K562 (cell line): Measurements from ENCODE around the gene TCF25. TPM values are rescaled to one million over a fixed set of nuclear protein-coding genes. Genes with fewer than 3 reads are reported as not detected.

ENCODE experiments used
- ATAC-seq: fragments of 200-7000 bp; cut with Tn5 transposase; 3 replicates; pipeline ENCODE4 v1.9.1; 2020; ENCODE audit warnings: moderate library complexity
- BruUV-seq: library from RNA; stranded (reverse); fragments of 400-500 nt; replicated peaks from 2 replicates; lab custom pipeline; 2021; lab: Mats Ljungman, UMichigan
- CTCF ChIA-PET: fragments of 300-600 bp; formaldehyde crosslinking; extraction: SDS; loops from one replicate; lab custom pipeline; 2021; ENCODE audit warnings: low intra/inter-chr PET ratio; lab: Yijun Ruan, JAX
- POLR2A ChIA-PET: fragments of 300-600, 350-650 bp; sonication (Branson Sonifier 250); formaldehyde crosslinking; extraction: SDS; loops from one replicate; lab custom pipeline; 2021; ENCODE audit warnings: antibody characterized with exemption, inconsistent platforms; lab: Yijun Ruan, JAX
- DNase-seq, 4 experiments: peaks; one replicate each; pipeline versions ENCODE4 v3.0.0 to v3.0.0-alpha.2; 2011 to 2018; ENCODE audit warnings: low spot score in 3 of 4, mixed read lengths in 3 of 4; ENCODE audit errors: extremely low read depth in 1 of 4
- FAIRE-seq: peaks from 2 replicates; lab custom pipeline; 2011; peaks lifted over from hg19 to GRCh38; lab: Jason Lieb, UNC
- H2AFZ ChIP-seq: 2 replicates; pipeline ENCODE4 v1.6.0; 2011; ENCODE audit warnings: low read depth, low read length, control low read depth, inconsistent platforms
- H3K27ac ChIP-seq: fragments of 200-600 bp; 3 replicates; pipeline ENCODE4 v1.8.0; 2011; ENCODE audit warnings: low read depth, mild to moderate bottlenecking, control low read depth, inconsistent platforms, low read length, moderate library complexity, mixed read lengths; ENCODE audit errors: extremely low read depth
- H3K27me3 ChIP-seq, 2 experiments: fragments of 300-600 bp in 1 of 2; 2 replicates in 1 of 2; 3 replicates in 1 of 2; pipeline versions ENCODE4 v1.6.0 to v1.8.0; 2011; ENCODE audit warnings: inconsistent platforms in 2 of 2, low read length in 2 of 2, mild to moderate bottlenecking in 1 of 2, mixed read lengths in 1 of 2, moderate library complexity in 1 of 2; ENCODE audit not compliant: control insufficient read depth in 2 of 2, insufficient read depth in 2 of 2
- H3K36me3 ChIP-seq: fragments of 300-600 bp; 3 replicates; pipeline ENCODE4 v1.8.0; 2011; ENCODE audit warnings: mild to moderate bottlenecking, low read length, inconsistent platforms; ENCODE audit not compliant: control insufficient read depth, insufficient read depth
- H3K4me1 ChIP-seq, 2 experiments: fragments of 200-600 bp in 1 of 2; replicated peaks in 1 of 2; 2 replicates in 1 of 2; 3 replicates in 1 of 2; pipeline versions ENCODE4 v1.5.1 to v1.8.0; 2011; ENCODE audit warnings: inconsistent platforms in 2 of 2, low read length in 2 of 2, mild to moderate bottlenecking in 1 of 2, mixed read lengths in 1 of 2, moderate library complexity in 1 of 2; ENCODE audit not compliant: control insufficient read depth in 2 of 2, insufficient read depth in 2 of 2
- H3K4me2 ChIP-seq: 2 replicates; pipeline ENCODE4 v1.6.1; 2011; ENCODE audit warnings: low read length, control low read depth, inconsistent platforms, mixed read lengths; ENCODE audit not compliant: insufficient read depth
- H3K4me3 ChIP-seq: fragments of 200-600 bp; sonication (generic), shearing (Covaris generic); 2 replicates; pipeline ENCODE4 v1.5.1; 2016; ENCODE audit warnings: control low read depth, inconsistent platforms
- H3K79me2 ChIP-seq: fragments of 200-600 bp; 3 replicates; pipeline ENCODE4 v1.8.0; 2011; ENCODE audit warnings: low read length, inconsistent platforms; ENCODE audit not compliant: control insufficient read depth, insufficient read depth
- H3K9ac ChIP-seq, 2 experiments: 2 replicates each; pipeline versions ENCODE4 v1.6.0 to v1.6.1; 2011; ENCODE audit warnings: low read depth in 2 of 2, low read length in 2 of 2, control low read depth in 1 of 2, inconsistent platforms in 1 of 2, mild to moderate bottlenecking in 1 of 2, mixed read lengths in 1 of 2; ENCODE audit not compliant: insufficient read depth in 1 of 2
- H3K9me1 ChIP-seq: one replicate; pipeline ENCODE4 v1.6.0; 2011; ENCODE audit warnings: inconsistent platforms, mild to moderate bottlenecking, low read length, moderate library complexity; ENCODE audit not compliant: control insufficient read depth, insufficient read depth
- H3K9me3 ChIP-seq: replicated peaks from 2 replicates; pipeline ENCODE4 v1.5.1; 2011; ENCODE audit warnings: low read depth, low read length, inconsistent platforms; ENCODE audit not compliant: control insufficient read depth, insufficient read depth
- H4K20me1 ChIP-seq: replicated peaks from 2 replicates; pipeline ENCODE4 v1.6.1; 2011; ENCODE audit warnings: low read length, inconsistent platforms, mixed read lengths; ENCODE audit not compliant: control insufficient read depth, insufficient read depth
- BHLHE40 ChIP-seq: IDR thresholded peaks from 2 replicates; pipeline ENCODE4 v1.6.1; 2011; ENCODE audit warnings: low read length, improper control_type of control experiment
- CEBPB ChIP-seq: fragments of 450-650 bp; IDR thresholded peaks from 2 replicates; pipeline ENCODE4 v1.6.1; 2016; ENCODE audit warnings: missing genetic modification characterization, missing compliant biosample characterization
- CEBPG ChIP-seq, 3 experiments: fragments of 200-800 bp in 1 of 3; sonication (Bioruptor generic) in 1 of 3; sonication (generic) in 1 of 3; formaldehyde crosslinking in 1 of 3; IDR thresholded peaks in 2 of 3; conservative IDR thresholded peaks in 1 of 3; 2 replicates each; pipeline versions ENCODE4 v1.6.1 to v1.8.0; 2016 to 2022; ENCODE audit warnings: missing compliant biosample characterization in 2 of 3, missing genetic modification characterization in 2 of 3, mild to moderate bottlenecking in 1 of 3, missing genetic modification reagents in 1 of 3
- SNRNP70 ChIP-seq: fragments of 200-400 bp; formaldehyde crosslinking; optimal IDR thresholded peaks from 2 replicates; pipeline ENCODE3; 2017; ENCODE audit warnings: low read depth, low read length
- TFAP4 ChIP-seq: sonication (generic); formaldehyde crosslinking; IDR thresholded peaks from 2 replicates; pipeline ENCODE4 v1.8.0; 2022; ENCODE audit warnings: missing genetic modification reagents, mild to moderate bottlenecking, moderate library complexity, borderline replicate concordance
- ZBTB33 ChIP-seq: sonication (generic); formaldehyde crosslinking; IDR thresholded peaks from 2 replicates; pipeline ENCODE4 v1.8.1; 2023; ENCODE audit warnings: mild to moderate bottlenecking, missing genetic modification reagents
- ZNF384 ChIP-seq: IDR thresholded peaks from 2 replicates; pipeline ENCODE4 v1.6.1; 2012; ENCODE audit warnings: low read depth, low read length, improper control_type of control experiment
- WGBS: fragments of 100-300 bp; shearing (Covaris generic); methylation state at CpG from one replicate; pipeline ENCODE4 v1.1.6; 2016; ENCODE audit warnings: low coverage, mixed read lengths; ENCODE audit not compliant: insufficient coverage; ENCODE audit errors: missing lambda C conversion rate; 5-methylcytosine and 5-hydroxymethylcytosine counted together
- in situ Hi-C: fragments of 300-500 bp; cut with MboI; formaldehyde crosslinking; loops from 4 replicates; pipeline ENCODE4 v1.15.0; 2018; ENCODE audit warnings: inconsistent platforms, mixed read lengths
- intact Hi-C: fragments of 100-400 bp; cut with micrococcal nuclease; formaldehyde crosslinking; loops from 2 replicates; pipeline ENCODE4 v1.14.2; 2022
- polyA plus RNA-seq, 8 experiments: library from polyadenylated mRNA; depleted of rRNA in 4 of 8; stranded (reverse) in 5 of 8; unstranded in 3 of 8; fragments of >200 nt; fragmentation: Nextera tagmentation in 2 of 8; fragmentation: Illumina TruSeq in 1 of 8; extraction: Ambion mirVana in 2 of 8; extraction: Trizol in 1 of 8; gene quantifications; 2 replicates each; pipeline versions ENCODE4 v1.2.1 to v1.2.3, GENCODE V29; 2011 to 2014; ENCODE audit warnings: inconsistent platforms in 1 of 8, missing spikeins in 1 of 8
- total RNA-seq, 7 experiments: library from RNA; depleted of rRNA in 6 of 7; stranded (reverse); fragments of >200 nt in 6 of 7; fragmentation: Illumina TruSeq in 2 of 7; extraction: Trizol in 2 of 7; gene quantifications; 2 replicates each; pipeline versions ENCODE4 v1.2.1 to v1.2.3, GENCODE V29; 2011 to 2021; ENCODE audit warnings: low replicate concordance in 1 of 7

Gene TCF25
- total and polyA plus RNA-seq, 9 of the 15 experiments (the other 6 are each of a cell fraction or from before 2014, with no cell fraction given), result 9.0 to 154 (median 83.8) TPM

- no peaks in the 10 kb centered on the region for H3K9me3 ChIP-seq
- peak overlapping the region in 1 of 2 experiments; percentile 94; a peak in 1 of 4 replicates for H3K9ac ChIP-seq
- H3K36me3 ChIP-seq, result no peaks in the 10 kb centered on the region
- POLR2A ChIA-PET, result interaction anchor here (0.5 to 1.1 kb wide), 3 partner anchors 11 to 24 kb away, joined by 3 to 5 read pairs (median 3); no protein-coding TSS in a partner anchor
- CTCF ChIA-PET, result no interaction called here
- H3K79me2 ChIP-seq, result no peaks in the 10 kb centered on the region
- intact Hi-C loops, result loop anchor here (1.0 kb wide), 1 partner anchor 8 kb away; no protein-coding TSS in a partner anchor
- ATAC-seq (no peak), FAIRE-seq (peak; percentile 84), DNase-seq (peak in 1 of 4 experiments; percentile 34)
- in situ Hi-C loops, result no loop called here
- no peak overlapping the region for H3K27ac ChIP-seq
- no peaks in the 10 kb centered on the region for H3K9me1 ChIP-seq
- no TSS peak for BruUV-seq
- no peak overlapping the region for H2AFZ ChIP-seq
- H3K27me3 ChIP-seq, result no peaks in the 10 kb centered on the region
- 0 out of 2 replicates have a peak, but pooled peaks cover 6% of the 10 kb centered on the region for H4K20me1 ChIP-seq
- peak; percentile 54; the same call in 1 of the 2 replicates for TF ChIP-seq CEBPG (CRISPR knock-in tag; IDR thresholded peaks at IDR 0.05)
- TF ChIP-seq CEBPG (tag; conservative IDR thresholded peaks at IDR 0.05 in 1 of 2, IDR thresholded peaks at IDR 0.05 in 1 of 2), result peak in 1 of 2 experiments; percentile 44; a peak in 2 of 4 replicates
- peak; percentile 85 for TF ChIP-seq CEBPB (tag)
- peak; percentile 34; the same call in 1 of the 2 replicates for TF ChIP-seq TFAP4 (CRISPR knock-in tag)
- TF ChIP-seq BHLHE40, result no peak
- peak; percentile 41 for TF ChIP-seq ZBTB33
- no peak for TF ChIP-seq SNRNP70
- peak; percentile 40; the same call in 1 of the 2 replicates for TF ChIP-seq ZNF384
- peaks cover 9 to 44% of the 10 kb centered on the region in 2 experiments for H3K4me1 ChIP-seq
- no peak overlapping the region for H3K4me3 ChIP-seq
- H3K4me2 ChIP-seq, result no peak overlapping the region; the same call in 1 of the 2 replicates
- 63% methylated on average over 18 of the region's 26 CpGs for WGBS
Observed at GRCh38 chr16:89826531-89827382, 46.6 kb upstream of the TCF25 start.
